ENCODE measurements around the gene P2RX3. TPM values are rescaled to one million over a fixed set of nuclear protein-coding genes. Genes with fewer than 3 reads are reported as not detected.

The P2RX3 gene
- total RNA-seq, 2 donors from 2014 or later: not detected

DNA sequence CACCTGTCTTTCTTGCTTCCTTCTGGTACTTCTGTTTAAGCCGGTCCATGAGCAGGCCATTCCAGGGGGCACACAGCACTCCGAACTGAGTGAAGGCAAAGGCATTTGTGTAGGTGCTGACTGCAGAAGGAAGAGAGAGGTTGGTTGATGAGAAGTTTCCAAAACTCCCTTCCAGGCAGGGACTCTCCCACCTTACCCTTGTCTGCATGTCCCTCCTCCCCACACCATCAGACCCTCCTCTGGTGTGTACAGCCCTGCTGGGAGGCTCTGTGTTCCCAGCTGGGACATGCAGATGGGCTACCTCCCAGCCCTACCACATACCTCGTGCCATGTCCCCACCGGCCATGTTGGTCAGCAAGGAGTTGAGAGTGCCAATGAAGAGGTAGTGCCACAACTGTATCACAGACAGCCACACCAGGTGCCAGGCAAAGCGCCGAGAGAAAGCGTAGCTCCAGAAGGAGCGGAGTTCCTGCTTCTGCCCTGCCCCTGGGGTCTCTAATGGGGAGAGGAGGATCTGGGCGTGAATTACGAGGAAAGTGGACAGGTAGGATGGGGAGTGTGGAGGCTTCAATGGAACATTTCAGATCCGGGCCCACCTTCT is 76.6 kb downstream of the P2RX3 start:
- Mint-ChIP-seq H3K4me1 (no peaks in the 10 kb centered on the region), H3K9me3 (peaks cover 4% of the 10 kb centered on the region), H3K27ac (no peak overlapping the region)

DNA sequence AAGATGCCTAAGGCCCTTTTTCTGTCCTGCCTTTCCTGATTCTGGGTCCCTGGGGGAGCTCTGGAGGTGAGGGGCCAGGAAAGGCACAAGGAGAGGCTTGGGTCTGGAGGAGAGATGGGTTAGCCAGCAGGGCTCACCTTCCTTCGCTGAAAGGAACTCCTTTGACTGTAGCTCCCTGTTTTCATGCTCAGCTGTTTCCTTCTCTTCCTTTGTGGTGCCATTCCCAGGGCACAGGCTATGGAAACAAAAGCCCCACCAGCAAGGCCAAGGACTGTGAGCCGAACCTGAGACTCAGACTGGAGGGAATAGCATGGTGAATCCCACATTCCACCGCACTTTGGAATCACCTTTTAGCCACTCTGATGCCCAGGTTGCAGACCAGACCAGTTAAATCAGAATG is 78.3 kb downstream of the P2RX3 start:
- no peak overlapping the region for H3K4me3 Mint-ChIP-seq
- H3K27ac Mint-ChIP-seq: no peak overlapping the region
- H3K4me1 ChIP-seq (ENCODE audit: control insufficient read depth, insufficient read depth, low read length): no peaks in the 10 kb centered on the region
- H3K4me1 Mint-ChIP-seq: no peaks in the 10 kb centered on the region
- TF ChIP-seq, protein P1, sequence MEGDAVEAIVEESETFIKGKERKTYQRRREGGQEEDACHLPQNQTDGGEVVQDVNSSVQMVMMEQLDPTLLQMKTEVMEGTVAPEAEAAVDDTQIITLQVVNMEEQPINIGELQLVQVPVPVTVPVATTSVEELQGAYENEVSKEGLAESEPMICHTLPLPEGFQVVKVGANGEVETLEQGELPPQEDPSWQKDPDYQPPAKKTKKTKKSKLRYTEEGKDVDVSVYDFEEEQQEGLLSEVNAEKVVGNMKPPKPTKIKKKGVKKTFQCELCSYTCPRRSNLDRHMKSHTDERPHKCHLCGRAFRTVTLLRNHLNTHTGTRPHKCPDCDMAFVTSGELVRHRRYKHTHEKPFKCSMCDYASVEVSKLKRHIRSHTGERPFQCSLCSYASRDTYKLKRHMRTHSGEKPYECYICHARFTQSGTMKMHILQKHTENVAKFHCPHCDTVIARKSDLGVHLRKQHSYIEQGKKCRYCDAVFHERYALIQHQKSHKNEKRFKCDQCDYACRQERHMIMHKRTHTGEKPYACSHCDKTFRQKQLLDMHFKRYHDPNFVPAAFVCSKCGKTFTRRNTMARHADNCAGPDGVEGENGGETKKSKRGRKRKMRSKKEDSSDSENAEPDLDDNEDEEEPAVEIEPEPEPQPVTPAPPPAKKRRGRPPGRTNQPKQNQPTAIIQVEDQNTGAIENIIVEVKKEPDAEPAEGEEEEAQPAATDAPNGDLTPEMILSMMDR (conservative IDR thresholded peaks at IDR 0.05): no peak
- 91 to 96% methylated on average over 3 of the region's 3 CpGs for WGBS, 2 experiments (ENCODE audit: insufficient coverage in 1 of 2, insufficient read length in 1 of 2)
- no peak for DNase-seq
- H3K36me3 ChIP-seq (ENCODE audit: control insufficient read depth, insufficient read depth, low read length): peaks cover 8% of the 10 kb centered on the region
- H3K9me3 ChIP-seq (ENCODE audit: control insufficient read depth, low read length): no peaks in the 10 kb centered on the region
- H3K27me3 Mint-ChIP-seq (ENCODE audit: insufficient read depth): no peaks in the 10 kb centered on the region
- H3K9ac ChIP-seq (ENCODE audit: extremely low read depth, low read length, poor library complexity, severe bottlenecking): no peak overlapping the region
- no peak overlapping the region for H3K4me3 ChIP-seq (ENCODE audit: low read length)
- no peaks in the 10 kb centered on the region for H3K27me3 ChIP-seq (ENCODE audit: control insufficient read depth, insufficient read depth, low read length, poor library complexity, severe bottlenecking)
- H3K27ac ChIP-seq (ENCODE audit: low read depth, low read length): no peak overlapping the region
- no peaks in the 10 kb centered on the region for H3K9me3 Mint-ChIP-seq
- peaks cover 36% of the 10 kb centered on the region for H3K36me3 Mint-ChIP-seq (ENCODE audit: low read depth)

More for the DNA sequence above, 76.6 kb downstream of the P2RX3 start:
- no peak for DNase-seq
- H3K4me3 ChIP-seq (ENCODE audit: low read length): no peak overlapping the region
- 94 to 95% methylated on average over 7 to 11 of the region's 11 CpGs for WGBS, 2 experiments (ENCODE audit: insufficient coverage in 1 of 2, insufficient read length in 1 of 2)
- TF ChIP-seq, protein P1 (conservative IDR thresholded peaks at IDR 0.05): no peak
- Mint-ChIP-seq H3K27me3 (ENCODE audit: insufficient read depth) (no peaks in the 10 kb centered on the region), H3K4me3 (no peak overlapping the region), H3K36me3 (ENCODE audit: low read depth) (peaks cover 45% of the 10 kb centered on the region)
- no peak overlapping the region for H3K27ac ChIP-seq (ENCODE audit: low read depth, low read length)
- H3K9ac ChIP-seq (ENCODE audit: extremely low read depth, low read length, poor library complexity, severe bottlenecking): no peak overlapping the region
- no peaks in the 10 kb centered on the region for H3K4me1 ChIP-seq (ENCODE audit: control insufficient read depth, insufficient read depth, low read length)
- no peaks in the 10 kb centered on the region for H3K9me3 ChIP-seq (ENCODE audit: control insufficient read depth, low read length)
- H3K36me3 ChIP-seq (ENCODE audit: control insufficient read depth, insufficient read depth, low read length): peaks cover 8% of the 10 kb centered on the region
- no peaks in the 10 kb centered on the region for H3K27me3 ChIP-seq (ENCODE audit: control insufficient read depth, insufficient read depth, low read length, poor library complexity, severe bottlenecking)

DNA sequence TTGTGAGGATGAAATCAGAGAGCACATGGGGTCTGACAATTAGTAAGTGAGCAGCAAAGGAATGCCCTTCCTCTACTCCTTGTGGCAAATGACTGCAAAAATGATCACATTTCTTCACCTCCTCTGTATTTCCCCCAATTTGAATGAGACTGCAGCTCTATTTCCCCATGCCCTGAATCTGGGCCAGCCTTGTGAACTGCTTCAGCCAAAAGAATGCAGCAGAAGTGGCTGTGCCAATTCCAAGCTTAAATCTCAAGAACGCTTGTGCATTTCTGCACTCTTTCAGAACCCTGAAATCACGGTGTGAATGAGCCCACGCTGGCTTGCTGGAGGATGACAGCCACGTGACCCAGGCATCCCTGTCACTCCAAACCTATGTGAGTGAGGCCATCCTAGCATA is 78.9 kb downstream of the P2RX3 start:
- H3K4me3 ChIP-seq (ENCODE audit: low read length): no peak overlapping the region
- H3K36me3 ChIP-seq (ENCODE audit: control insufficient read depth, insufficient read depth, low read length): peaks cover 8% of the 10 kb centered on the region
- H3K9ac ChIP-seq (ENCODE audit: extremely low read depth, low read length, poor library complexity, severe bottlenecking): no peak overlapping the region
- TF ChIP-seq, protein P1 (conservative IDR thresholded peaks at IDR 0.05): no peak
- no peaks in the 10 kb centered on the region for H3K4me1 ChIP-seq (ENCODE audit: control insufficient read depth, insufficient read depth, low read length)
- no peaks in the 10 kb centered on the region for H3K27me3 ChIP-seq (ENCODE audit: control insufficient read depth, insufficient read depth, low read length, poor library complexity, severe bottlenecking)
- H3K27me3 Mint-ChIP-seq (ENCODE audit: insufficient read depth): no peaks in the 10 kb centered on the region
- 93 to 96% methylated on average over 4 of the region's 4 CpGs for WGBS, 2 experiments (ENCODE audit: insufficient coverage in 1 of 2, insufficient read length in 1 of 2)
- no peaks in the 10 kb centered on the region for H3K9me3 Mint-ChIP-seq
- peaks cover 34% of the 10 kb centered on the region for H3K36me3 Mint-ChIP-seq (ENCODE audit: low read depth)
- no peak for DNase-seq
- no peak overlapping the region for H3K27ac Mint-ChIP-seq
- H3K9me3 ChIP-seq (ENCODE audit: control insufficient read depth, low read length): no peaks in the 10 kb centered on the region
- no peak overlapping the region for H3K27ac ChIP-seq (ENCODE audit: low read depth, low read length)
- no peak overlapping the region for H3K4me3 Mint-ChIP-seq
- no peaks in the 10 kb centered on the region for H3K4me1 Mint-ChIP-seq

Data from endodermal cell (in vitro differentiated cells).